ENCODE results near the gene C10orf90. TPM values are rescaled to one million over a fixed set of nuclear protein-coding genes. Genes with fewer than 3 reads are reported as not detected.
A peak's percentile ranks its signal among the peaks of the same experiment; 100 is the strongest.

Gene C10orf90
- total RNA-seq, 4 donors from 2014 or later, result 2.1 to 6.5 (median 4.1) TPM

GRCh38 chr10:126671402-126671975 is 996 bp upstream of the C10orf90 start:
- Histone ChIP-seq H3K27me3 (no peaks in the 10 kb centered on the region), H3K4me1 (peaks cover 10% of the 10 kb centered on the region), H3K4me3 (no peak overlapping the region), H3K9me3 (no peaks in the 10 kb centered on the region), H3K27ac (no peak overlapping the region), H3K36me3 (no peaks in the 10 kb centered on the region)
- DNase-seq (ENCODE audit: low spot score in 2 of 2), result no peak
- TF ChIP-seq EP300 (IDR thresholded peaks at IDR 0.05) (no peak), POLR2AphosphoS5 (IDR thresholded peaks at IDR 0.05) (no peak), POLR2A (IDR thresholded peaks at IDR 0.05) (no peak)
- 60% methylated on average over 3 of the region's 3 CpGs for WGBS

- Histone ChIP-seq H3K9me3 (no peaks in the 10 kb centered on the region), H3K27ac (peak overlapping the region; percentile 1), H3K4me1 (peaks cover 10% of the 10 kb centered on the region), H3K36me3 (no peaks in the 10 kb centered on the region), H3K27me3 (no peaks in the 10 kb centered on the region), H3K4me3 (no peak overlapping the region)
- 52% methylated on average over 7 of the region's 7 CpGs for WGBS
- TF ChIP-seq POLR2A (IDR thresholded peaks at IDR 0.05) (no peak), EP300 (IDR thresholded peaks at IDR 0.05) (no peak), CTCF (IDR thresholded peaks at IDR 0.05) (no peak), POLR2AphosphoS5 (IDR thresholded peaks at IDR 0.05) (no peak)
- DNase-seq (ENCODE audit: low spot score in 2 of 2), result no peak
Measured at GRCh38 chr10:126670895-126671261, 385 bp upstream of the C10orf90 start.

DNA sequence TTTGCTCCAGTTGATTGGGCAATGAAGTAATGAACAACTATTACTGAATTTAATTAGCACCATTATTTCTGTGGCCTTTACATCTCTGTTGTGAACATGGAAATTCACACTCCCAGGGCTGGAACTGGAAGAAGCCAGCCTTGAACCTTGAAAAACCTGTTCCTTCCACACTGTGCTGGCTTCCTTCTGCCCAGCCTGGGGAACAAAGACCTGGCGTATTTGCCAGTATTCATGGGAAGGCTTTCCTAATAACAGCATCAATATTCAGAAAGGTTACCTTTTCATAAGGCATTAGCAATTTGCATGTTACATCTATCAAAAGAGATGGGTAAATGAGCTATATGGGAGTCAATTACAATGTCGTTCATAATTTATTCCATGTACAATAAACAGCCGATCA is 1.3 kb downstream of the C10orf90 start:
- Histone ChIP-seq H3K27me3 (no peaks in the 10 kb centered on the region), H3K4me3 (no peak overlapping the region), H3K27ac (no peak overlapping the region), H3K9me3 (no peaks in the 10 kb centered on the region), H3K4me1 (peaks cover 17% of the 10 kb centered on the region), H3K36me3 (no peaks in the 10 kb centered on the region)
- TF ChIP-seq POLR2A (IDR thresholded peaks at IDR 0.05) (no peak), EP300 (IDR thresholded peaks at IDR 0.05) (no peak), POLR2AphosphoS5 (IDR thresholded peaks at IDR 0.05) (no peak), CTCF (IDR thresholded peaks at IDR 0.05) (no peak)
- WGBS, result 39% methylated on average over 3 of the region's 3 CpGs
- no peak for DNase-seq (ENCODE audit: low spot score in 2 of 2)

- WGBS, result 96% methylated on average over 4 of the region's 4 CpGs
- DNase-seq (ENCODE audit: low spot score in 2 of 2), result no peak
- TF ChIP-seq EP300 (IDR thresholded peaks at IDR 0.05), result no peak
- no peak for TF ChIP-seq POLR2AphosphoS5 (IDR thresholded peaks at IDR 0.05)
- TF ChIP-seq POLR2A (IDR thresholded peaks at IDR 0.05), result no peak
- TF ChIP-seq CTCF (IDR thresholded peaks at IDR 0.05), result no peak
- no peak overlapping the region for H3K27ac ChIP-seq
- no peaks in the 10 kb centered on the region for H3K36me3 ChIP-seq
- H3K9me3 ChIP-seq, result no peaks in the 10 kb centered on the region
- peaks cover 23% of the 10 kb centered on the region for H3K4me1 ChIP-seq
- H3K27me3 ChIP-seq, result no peaks in the 10 kb centered on the region
- H3K4me3 ChIP-seq, result no peak overlapping the region
Measured at GRCh38 chr10:126668505-126668904, 2.0 kb downstream of the C10orf90 start.

DNA sequence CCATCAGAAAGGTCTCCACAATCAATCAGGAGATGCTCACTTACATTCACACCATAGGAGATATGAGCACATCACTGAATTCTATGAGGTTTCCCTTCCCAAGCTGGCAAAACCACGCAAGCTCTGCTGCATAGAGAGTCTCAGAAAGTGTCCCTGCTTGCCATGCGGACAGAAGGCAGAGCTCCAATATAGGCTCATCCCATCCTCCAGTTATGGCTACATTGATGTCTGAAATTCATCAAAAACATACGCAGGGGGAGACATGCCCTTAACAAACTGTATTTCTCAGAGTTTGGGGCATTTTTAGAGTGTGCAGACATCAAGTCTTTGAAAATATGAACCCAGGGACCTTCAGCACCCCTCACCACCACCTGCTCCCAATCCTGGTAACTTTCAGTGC is 2.9 kb downstream of the C10orf90 start:
- DNase-seq (ENCODE audit: low spot score in 2 of 2), result no peak
- no peaks in the 10 kb centered on the region for H3K27me3 ChIP-seq
- 72% methylated on average over 3 of the region's 3 CpGs for WGBS
- no peaks in the 10 kb centered on the region for H3K9me3 ChIP-seq
- H3K36me3 ChIP-seq, result no peaks in the 10 kb centered on the region
- TF ChIP-seq POLR2A (IDR thresholded peaks at IDR 0.05) (no peak), EP300 (IDR thresholded peaks at IDR 0.05) (no peak), CTCF (IDR thresholded peaks at IDR 0.05) (no peak), POLR2AphosphoS5 (IDR thresholded peaks at IDR 0.05) (no peak)
- H3K4me1 ChIP-seq, result peaks cover 29% of the 10 kb centered on the region
- H3K4me3 ChIP-seq, result no peak overlapping the region
- H3K27ac ChIP-seq, result no peak overlapping the region

DNA sequence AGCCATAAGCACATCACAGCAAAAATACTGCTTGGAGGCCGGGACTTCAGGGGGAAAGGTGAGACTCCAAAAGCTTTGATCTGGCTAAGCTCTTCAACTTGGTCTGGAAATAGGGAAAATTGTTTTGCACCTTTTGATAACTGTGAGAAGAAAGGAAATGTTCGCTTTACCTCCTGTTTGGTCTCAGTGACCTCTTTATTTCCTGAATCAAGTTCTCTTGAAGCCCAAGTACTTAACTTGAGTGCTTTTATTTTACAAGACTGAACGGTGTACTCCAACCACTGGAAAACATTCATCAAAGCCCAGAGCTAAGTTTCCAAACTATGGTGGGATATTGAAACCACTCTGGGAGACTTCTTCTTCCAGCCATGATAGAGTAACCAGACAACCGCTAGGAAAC is 5.3 kb downstream of the C10orf90 start:
- TF ChIP-seq POLR2AphosphoS5 (IDR thresholded peaks at IDR 0.05) (no peak), CTCF (IDR thresholded peaks at IDR 0.05) (no peak), EP300 (IDR thresholded peaks at IDR 0.05) (no peak), POLR2A (IDR thresholded peaks at IDR 0.05) (no peak)
- Histone ChIP-seq H3K27ac (no peak overlapping the region), H3K9me3 (no peaks in the 10 kb centered on the region), H3K36me3 (no peaks in the 10 kb centered on the region), H3K4me3 (no peak overlapping the region), H3K4me1 (peaks cover 31% of the 10 kb centered on the region), H3K27me3 (no peaks in the 10 kb centered on the region)
- DNase-seq (ENCODE audit: low spot score in 2 of 2), result no peak
- 91% methylated on average over 4 of the region's 4 CpGs for WGBS

All from suprapubic skin (tissue), 4 donors.